ENCODE measurements around the gene BNC2. TPM values are rescaled to one million over a fixed set of nuclear protein-coding genes. Genes with fewer than 3 reads are reported as not detected.

Gene BNC2
- total RNA-seq, 1 donor from 2014 or later = 2.9 TPM

- no peak for DNase-seq (ENCODE audit: low read depth)
- TF ChIP-seq, protein P1, sequence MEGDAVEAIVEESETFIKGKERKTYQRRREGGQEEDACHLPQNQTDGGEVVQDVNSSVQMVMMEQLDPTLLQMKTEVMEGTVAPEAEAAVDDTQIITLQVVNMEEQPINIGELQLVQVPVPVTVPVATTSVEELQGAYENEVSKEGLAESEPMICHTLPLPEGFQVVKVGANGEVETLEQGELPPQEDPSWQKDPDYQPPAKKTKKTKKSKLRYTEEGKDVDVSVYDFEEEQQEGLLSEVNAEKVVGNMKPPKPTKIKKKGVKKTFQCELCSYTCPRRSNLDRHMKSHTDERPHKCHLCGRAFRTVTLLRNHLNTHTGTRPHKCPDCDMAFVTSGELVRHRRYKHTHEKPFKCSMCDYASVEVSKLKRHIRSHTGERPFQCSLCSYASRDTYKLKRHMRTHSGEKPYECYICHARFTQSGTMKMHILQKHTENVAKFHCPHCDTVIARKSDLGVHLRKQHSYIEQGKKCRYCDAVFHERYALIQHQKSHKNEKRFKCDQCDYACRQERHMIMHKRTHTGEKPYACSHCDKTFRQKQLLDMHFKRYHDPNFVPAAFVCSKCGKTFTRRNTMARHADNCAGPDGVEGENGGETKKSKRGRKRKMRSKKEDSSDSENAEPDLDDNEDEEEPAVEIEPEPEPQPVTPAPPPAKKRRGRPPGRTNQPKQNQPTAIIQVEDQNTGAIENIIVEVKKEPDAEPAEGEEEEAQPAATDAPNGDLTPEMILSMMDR (conservative IDR thresholded peaks at IDR 0.05; ENCODE audit: low read depth, low read length) = no peak
- H3K4me3 ChIP-seq (ENCODE audit: low read depth, low read length) = no peak overlapping the region
Measured at GRCh38 chr9:16825971-16826625, 44.4 kb downstream of the BNC2 start.

- no peak overlapping the region for H3K4me3 ChIP-seq (ENCODE audit: low read depth, low read length)
- TF ChIP-seq, protein P1 (conservative IDR thresholded peaks at IDR 0.05; ENCODE audit: low read depth, low read length) = no peak
- no peak for DNase-seq (ENCODE audit: low read depth)
Measured at GRCh38 chr9:16825331-16825725, 45.1 kb downstream of the BNC2 start.

GRCh38 chr9:16824545-16825330 lies 45.7 kb downstream of the BNC2 start:
- DNase-seq (ENCODE audit: low read depth) = no peak
- TF ChIP-seq, protein P1 (conservative IDR thresholded peaks at IDR 0.05; ENCODE audit: low read depth, low read length) = peak; percentile 35
- no peak overlapping the region for H3K4me3 ChIP-seq (ENCODE audit: low read depth, low read length)

DNA sequence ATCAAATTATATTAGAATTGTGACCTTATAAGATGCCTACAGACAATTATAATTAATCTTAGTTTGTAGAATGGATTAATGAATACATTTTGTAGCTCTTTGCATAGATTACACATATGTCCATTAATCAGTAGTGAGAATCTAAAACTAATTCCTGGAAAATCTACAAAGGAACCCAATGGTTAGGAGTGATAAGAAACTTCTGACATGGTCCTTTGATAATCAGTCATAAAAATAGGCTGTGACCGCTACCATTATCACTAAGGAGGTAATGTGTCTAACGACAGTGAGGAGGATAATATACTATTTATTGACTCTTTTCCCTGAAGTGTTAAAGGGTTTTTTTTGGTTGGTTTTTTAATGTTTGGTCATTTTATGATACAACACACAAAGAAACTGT lies 46.6 kb downstream of the BNC2 start:
- DNase-seq (ENCODE audit: low read depth) = no peak
- TF ChIP-seq, protein P1 (conservative IDR thresholded peaks at IDR 0.05; ENCODE audit: low read depth, low read length) = no peak
- H3K4me3 ChIP-seq (ENCODE audit: low read depth, low read length) = no peak overlapping the region

- TF ChIP-seq, protein P1 (conservative IDR thresholded peaks at IDR 0.05; ENCODE audit: low read depth, low read length) = no peak
- DNase-seq (ENCODE audit: low read depth) = no peak
- no peak overlapping the region for H3K4me3 ChIP-seq (ENCODE audit: low read depth, low read length)
Measured at GRCh38 chr9:16821344-16821743, 49.1 kb downstream of the BNC2 start.

- no peak overlapping the region for H3K4me3 ChIP-seq (ENCODE audit: low read depth, low read length)
- DNase-seq (ENCODE audit: low read depth) = no peak
- TF ChIP-seq, protein P1 (conservative IDR thresholded peaks at IDR 0.05; ENCODE audit: low read depth, low read length) = no peak
Measured at GRCh38 chr9:16817514-16817913, 53.0 kb downstream of the BNC2 start.

Measured in epithelial cell of proximal tubule (primary cell).